Esophagus muscularis mucosa (tissue), 4 donors: ENCODE data around the gene AHCYL2. TPM values are rescaled to one million over a fixed set of nuclear protein-coding genes. Genes with fewer than 3 reads are reported as not detected.

Source experiments
- DNase-seq: peaks from one replicate; pipeline ENCODE4 v3.0.0-alpha.2; 2017; ENCODE audit errors: extremely low spot score
- H3K27ac ChIP-seq, 4 donors: fragments of 200-600 bp; sonication (generic); replicated peaks in 1 of 4; 1 replicate in 3 of 4; 2 replicates in 1 of 4; pipeline ENCODE4 v1.5.1; 2016 to 2019; ENCODE audit warnings: mild to moderate bottlenecking in 1 of 4
- H3K27me3 ChIP-seq, 4 donors: fragments of 200-600 bp; sonication (generic); one replicate each; pipeline versions ENCODE4 v1.5.1 to v1.6.0; 2016 to 2019
- H3K36me3 ChIP-seq, 4 donors: fragments of 200-600 bp; sonication (generic); one replicate each; pipeline ENCODE4 v1.5.1; 2016 to 2019
- H3K4me1 ChIP-seq, 4 donors: fragments of 200-600 bp; sonication (generic); one replicate each; pipeline ENCODE4 v1.5.1; 2016 to 2019
- H3K4me3 ChIP-seq, 4 donors: fragments of 200-600 bp; sonication (generic); 1 replicate in 2 of 4; 2 replicates in 2 of 4; pipeline ENCODE4 v1.5.1; 2016 to 2019; ENCODE audit warnings: mild to moderate bottlenecking in 4 of 4, moderate library complexity in 1 of 4
- H3K9me3 ChIP-seq, 4 donors: fragments of 200-600 bp; sonication (generic); 1 replicate in 3 of 4; 2 replicates in 1 of 4; pipeline ENCODE4 v1.5.1; 2016 to 2019
- CTCF ChIP-seq, 3 experiments: fragments of 200-600 bp in 2 of 3; fragments of 450-650 bp in 1 of 3; sonication (generic) in 2 of 3; IDR thresholded peaks; one replicate each; pipeline ENCODE4 v1.5.1; 2017 to 2019; ENCODE audit warnings: antibody characterized with exemption in 3 of 3, mild to moderate bottlenecking in 2 of 3, moderate library complexity in 1 of 3
- EP300 ChIP-seq: sonication (generic); formaldehyde crosslinking; IDR thresholded peaks from one replicate; pipeline ENCODE4 v1.6.1; 2017; ENCODE audit warnings: antibody characterized with exemption
- POLR2A ChIP-seq: fragments of 450-650 bp; IDR thresholded peaks from one replicate; pipeline ENCODE4 v1.6.1; 2017; ENCODE audit warnings: antibody characterized with exemption, moderate library complexity, mild to moderate bottlenecking, low read depth
- POLR2AphosphoS5 ChIP-seq, 2 donors: sonication (generic); formaldehyde crosslinking; IDR thresholded peaks; one replicate each; pipeline ENCODE4 v1.6.1; 2017; ENCODE audit warnings: antibody characterized with exemption in 2 of 2
- WGBS: methylation state at CpG from one replicate; pipeline ENCODE4 v1.1.5; 2018; 5-methylcytosine and 5-hydroxymethylcytosine counted together
- intact Hi-C: fragments of 100-400 bp; cut with DNase I; formaldehyde crosslinking; loops from one replicate; pipeline ENCODE4 v1.15.1; 2023
- total RNA-seq, 4 donors: library from RNA; depleted of rRNA; stranded (reverse); fragments of >200 nt; gene quantifications; one replicate each; pipeline versions ENCODE4 v1.1.0 to v1.2.1, GENCODE V29; 2016

AHCYL2 gene
- total RNA-seq, 4 donors from 2014 or later, result 9.7 to 14.2 (median 11.9) TPM

- Histone ChIP-seq H3K4me3 (no peak overlapping the region), H3K4me1 (no peaks in the 10 kb centered on the region), H3K27me3 (no peaks in the 10 kb centered on the region), H3K27ac (no peak overlapping the region), H3K9me3 (peaks cover 0 to 6% (median 0%) of the 10 kb centered on the region in 4 donors), H3K36me3 (peaks cover 0 to 7% (median 0%) of the 10 kb centered on the region in 4 donors)
- no peak for DNase-seq
- TF ChIP-seq POLR2AphosphoS5 (IDR thresholded peaks at IDR 0.05) (no peak), EP300 (no peak), CTCF (IDR thresholded peaks at IDR 0.05) (no peak), POLR2A (no peak)
- intact Hi-C loops, result no loop called here
Observed at GRCh38 chr7:129273936-129274335, 49.1 kb downstream of the AHCYL2 start.

GRCh38 chr7:129277629-129278028 is 52.8 kb downstream of the AHCYL2 start:
- Histone ChIP-seq H3K27ac (no peak overlapping the region), H3K4me1 (no peaks in the 10 kb centered on the region), H3K27me3 (no peaks in the 10 kb centered on the region), H3K4me3 (no peak overlapping the region), H3K36me3 (peaks cover 0 to 7% (median 0%) of the 10 kb centered on the region in 4 donors), H3K9me3 (peaks cover 0 to 6% (median 0%) of the 10 kb centered on the region in 4 donors)
- intact Hi-C loops, result no loop called here
- 65% methylated on average over 7 of the region's 7 CpGs for WGBS
- no peak for DNase-seq
- TF ChIP-seq POLR2A, result no peak
- no peak for TF ChIP-seq POLR2AphosphoS5 (IDR thresholded peaks at IDR 0.05)
- no peak for TF ChIP-seq CTCF (IDR thresholded peaks at IDR 0.05)
- no peak for TF ChIP-seq EP300

GRCh38 chr7:129278688-129279087 is 53.9 kb downstream of the AHCYL2 start:
- WGBS, result 96% methylated on average over 2 of the region's 2 CpGs
- Histone ChIP-seq H3K36me3 (peaks cover 0 to 7% (median 0%) of the 10 kb centered on the region in 4 donors), H3K4me1 (no peaks in the 10 kb centered on the region), H3K27me3 (no peaks in the 10 kb centered on the region), H3K4me3 (no peak overlapping the region), H3K27ac (no peak overlapping the region), H3K9me3 (peaks cover 0 to 3% (median 0%) of the 10 kb centered on the region in 4 donors)
- TF ChIP-seq EP300, result no peak
- no peak for TF ChIP-seq POLR2AphosphoS5 (IDR thresholded peaks at IDR 0.05)
- no peak for TF ChIP-seq POLR2A
- TF ChIP-seq CTCF (IDR thresholded peaks at IDR 0.05), result no peak
- intact Hi-C loops, result no loop called here
- no peak for DNase-seq

GRCh38 chr7:129279757-129280156 is 54.9 kb downstream of the AHCYL2 start:
- Histone ChIP-seq H3K27me3 (no peaks in the 10 kb centered on the region), H3K27ac (no peak overlapping the region), H3K9me3 (no peaks in the 10 kb centered on the region), H3K36me3 (peaks cover 0 to 3% (median 0%) of the 10 kb centered on the region in 4 donors), H3K4me1 (no peaks in the 10 kb centered on the region), H3K4me3 (no peak overlapping the region)
- TF ChIP-seq EP300, result no peak
- TF ChIP-seq CTCF (IDR thresholded peaks at IDR 0.05), result no peak
- no peak for TF ChIP-seq POLR2AphosphoS5 (IDR thresholded peaks at IDR 0.05)
- TF ChIP-seq POLR2A, result no peak
- intact Hi-C loops, result no loop called here
- no peak for DNase-seq
- 98% methylated on average over 3 of the region's 3 CpGs for WGBS

- 100% methylated on average over 1 of the region's 1 CpG for WGBS
- Histone ChIP-seq H3K4me3 (no peak overlapping the region), H3K36me3 (no peaks in the 10 kb centered on the region), H3K27me3 (no peaks in the 10 kb centered on the region), H3K9me3 (no peaks in the 10 kb centered on the region), H3K4me1 (no peaks in the 10 kb centered on the region), H3K27ac (no peak overlapping the region)
- intact Hi-C loops, result no loop called here
- DNase-seq, result no peak
- TF ChIP-seq EP300, result no peak
Observed at GRCh38 chr7:129281163-129281562, 56.3 kb downstream of the AHCYL2 start.
